HEK293 (cell line): ENCODE measurements around the gene HTR2C.
"Not testable (repeated sequence)": the region's sequence is repeated elsewhere in the genome, so short reads cannot be mapped to it uniquely, and the experiment has no call there.

Experiments
- CTCF ChIA-PET: fragments of 350-600 bp; formaldehyde crosslinking; extraction: SDS; loops from one replicate; lab custom pipeline; 2021; ENCODE audit warnings: antibody characterized with exemption; lab: Yijun Ruan, JAX
- POLR2A ChIA-PET: fragments of 300-600 bp; formaldehyde crosslinking; extraction: SDS; loops from one replicate; lab custom pipeline; 2020; ENCODE audit warnings: antibody characterized with exemption, inconsistent platforms; lab: Yijun Ruan, JAX
- H3K27ac ChIP-seq: fragments of 200-500 bp; sonication (Bioruptor generic); 2 replicates; pipeline ENCODE4 v1.5.1; 2014; ENCODE audit warnings: low read depth, low read length, control low read depth, inconsistent platforms; ENCODE audit errors: extremely low read depth
- H3K36me3 ChIP-seq, 2 experiments: fragments of 200-500 bp in 1 of 2; sonication (Bioruptor generic) in 1 of 2; 1 replicate in 1 of 2; 2 replicates in 1 of 2; pipeline ENCODE4 v1.5.1; 2014 to 2017; ENCODE audit warnings: inconsistent platforms in 2 of 2, low read length in 2 of 2; ENCODE audit not compliant: control insufficient read depth in 2 of 2, insufficient read depth in 1 of 2
- H3K4me1 ChIP-seq: fragments of 200-500 bp; sonication (Bioruptor generic); 2 replicates; pipeline ENCODE4 v1.5.1; 2014; ENCODE audit warnings: mild to moderate bottlenecking, low read length, inconsistent platforms; ENCODE audit not compliant: control insufficient read depth, insufficient read depth
- H3K4me3 ChIP-seq: 2 replicates; pipeline ENCODE4 v1.5.1; 2011; ENCODE audit warnings: low read depth, mild to moderate bottlenecking, control low read depth, low read length, moderate library complexity
- H3K9me3 ChIP-seq: fragments of 200-500 bp; sonication (Bioruptor generic); 2 replicates; pipeline ENCODE4 v1.5.1; 2014; ENCODE audit warnings: low read depth, low read length, inconsistent platforms; ENCODE audit not compliant: control insufficient read depth, insufficient read depth
- GLI2 ChIP-seq: fragments of 450-650 bp; formaldehyde crosslinking; IDR thresholded peaks from 2 replicates; pipeline ENCODE4; 2017; ENCODE audit warnings: missing biosample characterization, missing genetic modification characterization, low read depth, borderline replicate concordance
- KLF9 ChIP-seq: fragments of 450-650 bp; formaldehyde crosslinking; IDR thresholded peaks from 2 replicates; pipeline ENCODE4 v1.5.1; 2016; ENCODE audit warnings: missing biosample characterization, missing genetic modification characterization, low read depth
- MEIS1 ChIP-seq: sonication (generic); formaldehyde crosslinking; IDR thresholded peaks from 2 replicates; pipeline ENCODE4 v1.8.1; 2022; ENCODE audit warnings: missing genetic modification reagents, mild to moderate bottlenecking, borderline replicate concordance
- TCF7L2 ChIP-seq: IDR thresholded peaks from 2 replicates; pipeline ENCODE4 v1.6.1; 2011; ENCODE audit warnings: low read depth, mild to moderate bottlenecking, inconsistent platforms, low read length, moderate library complexity, borderline replicate concordance
- ZEB2 ChIP-seq: fragments of 450-650 bp; formaldehyde crosslinking; IDR thresholded peaks from 2 replicates; pipeline ENCODE4 v1.5.1; 2016; ENCODE audit warnings: missing biosample characterization, missing genetic modification characterization
- ZFHX2 ChIP-seq: fragments of 450-650 bp; formaldehyde crosslinking; conservative IDR thresholded peaks from 2 replicates; pipeline ENCODE4 v1.5.1; 2016; ENCODE audit warnings: missing biosample characterization, missing genetic modification characterization
- ZNF23 ChIP-seq: fragments of 450-650 bp; formaldehyde crosslinking; IDR thresholded peaks from 2 replicates; pipeline ENCODE4 v1.5.1; 2016; ENCODE audit warnings: missing biosample characterization, missing genetic modification characterization, borderline replicate concordance
- ZNF366 ChIP-seq: fragments of 450-650 bp; formaldehyde crosslinking; conservative IDR thresholded peaks from 2 replicates; pipeline ENCODE4 v1.5.1; 2016; ENCODE audit warnings: missing biosample characterization, missing genetic modification characterization
- ZNF521 ChIP-seq: fragments of 450-650 bp; formaldehyde crosslinking; IDR thresholded peaks from 2 replicates; pipeline ENCODE4 v1.5.1; 2017; ENCODE audit warnings: missing biosample characterization, mild to moderate bottlenecking, missing genetic modification characterization
- ZNF596 ChIP-seq: fragments of 450-650 bp; IDR thresholded peaks from 2 replicates; pipeline ENCODE4 v1.5.0; 2018; ENCODE audit warnings: missing biosample characterization, mild to moderate bottlenecking, missing genetic modification characterization, moderate library complexity
- ZNF629 ChIP-seq: fragments of 450-650 bp; formaldehyde crosslinking; IDR thresholded peaks from 2 replicates; pipeline ENCODE4 v1.5.1; 2017; ENCODE audit warnings: missing biosample characterization, missing genetic modification characterization
- ZNF660 ChIP-seq: fragments of 450-650 bp; IDR thresholded peaks from 2 replicates; pipeline ENCODE4 v1.5.1; 2018; ENCODE audit warnings: missing biosample characterization, mild to moderate bottlenecking, missing genetic modification characterization
- ZXDB ChIP-seq: fragments of 450-650 bp; formaldehyde crosslinking; IDR thresholded peaks from 2 replicates; pipeline ENCODE4 v1.5.1; 2016; ENCODE audit warnings: missing biosample characterization, missing genetic modification characterization
- TF ChIP-seq, protein P1 (sequence below): fragments of 450-650 bp; formaldehyde crosslinking; IDR thresholded peaks from 2 replicates; pipeline ENCODE4; 2016; ENCODE audit warnings: missing biosample characterization, missing genetic modification characterization
- TF ChIP-seq, protein P2 (sequence below): fragments of 450-650 bp; formaldehyde crosslinking; conservative IDR thresholded peaks from 2 replicates; pipeline ENCODE4 v1.5.1; 2016; ENCODE audit warnings: low read depth, missing biosample characterization, missing genetic modification characterization
- TF ChIP-seq, protein P3 (sequence below): fragments of 450-650 bp; formaldehyde crosslinking; IDR thresholded peaks from 2 replicates; pipeline ENCODE4 v1.5.1; 2016; ENCODE audit warnings: missing biosample characterization, missing genetic modification characterization

HTR2C gene

DNA sequence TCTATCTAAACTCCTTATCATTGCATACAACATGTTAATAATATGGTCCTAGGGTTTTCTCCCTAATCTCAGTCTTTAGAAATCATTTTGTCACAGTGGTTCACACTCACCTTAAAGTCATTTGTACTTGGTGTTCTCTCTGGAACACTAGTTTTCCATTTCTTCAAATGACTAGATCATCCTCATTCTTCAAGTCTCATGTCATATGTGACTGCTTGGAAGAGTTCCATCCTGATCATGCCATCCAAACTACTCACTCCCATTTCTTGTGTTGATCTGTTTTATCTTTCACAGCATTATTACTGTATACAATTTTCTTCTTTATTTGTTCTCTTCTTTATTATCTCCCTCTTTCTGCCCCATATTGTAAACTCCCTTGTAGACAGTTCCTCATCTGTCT lies 66.5 kb downstream of the HTR2C start (continued):
- TF ChIP-seq, protein P1, sequence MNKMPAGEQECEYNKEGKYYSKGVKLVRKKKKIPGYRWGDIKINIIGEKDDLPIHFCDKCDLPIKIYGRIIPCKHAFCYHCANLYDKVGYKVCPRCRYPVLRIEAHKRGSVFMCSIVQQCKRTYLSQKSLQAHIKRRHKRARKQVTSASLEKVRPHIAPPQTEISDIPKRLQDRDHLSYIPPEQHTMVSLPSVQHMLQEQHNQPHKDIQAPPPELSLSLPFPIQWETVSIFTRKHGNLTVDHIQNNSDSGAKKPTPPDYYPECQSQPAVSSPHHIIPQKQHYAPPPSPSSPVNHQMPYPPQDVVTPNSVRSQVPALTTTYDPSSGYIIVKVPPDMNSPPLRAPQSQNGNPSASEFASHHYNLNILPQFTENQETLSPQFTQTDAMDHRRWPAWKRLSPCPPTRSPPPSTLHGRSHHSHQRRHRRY (tag by site-specific recombination): no peak
- TF ChIP-seq ZNF596 (tag by site-specific recombination) (no peak), ZEB2 (tag by site-specific recombination) (no peak), ZNF366 (tag by site-specific recombination) (no peak)

DNA sequence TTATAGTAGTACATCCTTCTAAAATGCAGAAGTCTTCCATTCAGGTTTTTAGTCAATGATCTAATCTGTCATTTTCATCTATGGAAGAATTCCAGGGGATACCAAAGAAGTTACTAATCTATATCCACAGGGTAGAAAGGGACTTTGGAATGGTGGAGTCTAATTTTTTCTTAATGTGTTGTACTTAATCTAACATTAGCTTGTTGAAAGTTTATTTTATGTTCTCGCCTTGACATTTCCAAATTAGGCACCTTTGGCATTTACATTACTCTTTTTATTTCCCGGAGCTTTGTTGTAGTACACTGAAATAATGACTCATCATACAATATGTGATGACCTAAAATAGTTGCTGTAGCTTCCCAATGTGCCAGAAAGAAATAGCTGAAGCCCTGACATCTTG lies 91.5 kb downstream of the HTR2C start:
- CTCF ChIA-PET: no interaction called here
- no peak overlapping the region for H3K27ac ChIP-seq
- H3K9me3 ChIP-seq: no peaks in the 10 kb centered on the region
- H3K36me3 ChIP-seq: no peaks in the 10 kb centered on the region
- no peaks in the 10 kb centered on the region for H3K4me1 ChIP-seq
- H3K4me3 ChIP-seq: no peak overlapping the region
- POLR2A ChIA-PET: no interaction called here
- TF ChIP-seq ZXDB (tag by site-specific recombination) (no peak), ZNF521 (tag by site-specific recombination) (no peak), ZFHX2 (tag by site-specific recombination) (no peak), ZNF23 (no peak)
- TF ChIP-seq, protein P2, sequence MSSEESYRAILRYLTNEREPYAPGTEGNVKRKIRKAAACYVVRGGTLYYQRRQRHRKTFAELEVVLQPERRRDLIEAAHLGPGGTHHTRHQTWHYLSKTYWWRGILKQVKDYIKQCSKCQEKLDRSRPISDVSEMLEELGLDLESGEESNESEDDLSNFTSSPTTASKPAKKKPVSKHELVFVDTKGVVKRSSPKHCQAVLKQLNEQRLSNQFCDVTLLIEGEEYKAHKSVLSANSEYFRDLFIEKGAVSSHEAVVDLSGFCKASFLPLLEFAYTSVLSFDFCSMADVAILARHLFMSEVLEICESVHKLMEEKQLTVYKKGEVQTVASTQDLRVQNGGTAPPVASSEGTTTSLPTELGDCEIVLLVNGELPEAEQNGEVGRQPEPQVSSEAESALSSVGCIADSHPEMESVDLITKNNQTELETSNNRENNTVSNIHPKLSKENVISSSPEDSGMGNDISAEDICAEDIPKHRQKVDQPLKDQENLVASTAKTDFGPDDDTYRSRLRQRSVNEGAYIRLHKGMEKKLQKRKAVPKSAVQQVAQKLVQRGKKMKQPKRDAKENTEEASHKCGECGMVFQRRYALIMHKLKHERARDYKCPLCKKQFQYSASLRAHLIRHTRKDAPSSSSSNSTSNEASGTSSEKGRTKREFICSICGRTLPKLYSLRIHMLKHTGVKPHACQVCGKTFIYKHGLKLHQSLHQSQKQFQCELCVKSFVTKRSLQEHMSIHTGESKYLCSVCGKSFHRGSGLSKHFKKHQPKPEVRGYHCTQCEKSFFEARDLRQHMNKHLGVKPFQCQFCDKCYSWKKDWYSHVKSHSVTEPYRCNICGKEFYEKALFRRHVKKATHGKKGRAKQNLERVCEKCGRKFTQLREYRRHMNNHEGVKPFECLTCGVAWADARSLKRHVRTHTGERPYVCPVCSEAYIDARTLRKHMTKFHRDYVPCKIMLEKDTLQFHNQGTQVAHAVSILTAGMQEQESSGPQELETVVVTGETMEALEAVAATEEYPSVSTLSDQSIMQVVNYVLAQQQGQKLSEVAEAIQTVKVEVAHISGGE (tag by site-specific recombination): no peak

DNA sequence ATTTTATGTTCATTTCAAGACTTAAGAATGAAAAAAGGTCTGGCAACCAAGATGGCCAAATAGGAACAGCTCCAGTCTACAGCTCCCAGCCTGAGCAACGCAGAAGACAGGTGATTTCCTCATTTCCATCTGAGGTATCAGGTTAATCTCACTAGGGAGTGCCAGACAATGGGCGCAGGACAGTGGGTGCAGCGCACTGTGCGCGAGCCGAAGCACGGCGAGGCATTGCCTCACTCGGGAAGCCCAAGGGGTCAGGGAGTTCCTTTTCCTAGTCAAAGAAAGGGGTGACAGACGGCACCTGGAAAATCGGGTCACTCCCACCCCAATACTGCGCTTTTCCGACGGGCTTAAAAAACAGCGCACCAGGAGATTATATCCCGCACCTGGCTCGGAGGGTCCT lies 116.6 kb downstream of the HTR2C start:
- CTCF ChIA-PET, H3K27ac ChIP-seq, POLR2A ChIA-PET, H3K36me3 ChIP-seq, H3K9me3 ChIP-seq, H3K4me1 ChIP-seq, H3K4me3 ChIP-seq: not testable (repeated sequence)

DNA sequence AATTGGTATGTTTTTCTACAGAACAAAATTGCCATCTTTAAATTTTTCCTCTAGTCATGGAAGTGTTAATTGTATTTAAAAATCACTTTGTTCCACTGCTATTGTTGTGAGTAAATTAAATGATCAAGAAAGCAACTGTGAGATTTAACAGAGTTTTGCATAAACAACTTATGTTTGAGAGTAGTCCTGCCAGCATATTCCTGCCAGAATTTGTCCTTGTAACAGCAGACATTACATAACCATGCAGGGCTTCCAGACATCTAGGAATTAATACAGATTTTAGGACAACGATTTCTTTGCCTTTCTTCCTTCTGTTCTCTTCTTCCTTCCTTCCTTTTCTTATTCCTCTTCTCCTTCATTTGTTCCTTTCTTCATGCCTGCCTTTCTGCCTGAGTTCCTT lies 125.5 kb downstream of the HTR2C start:
- Histone ChIP-seq H3K27ac (no peak overlapping the region), H3K4me1 (no peaks in the 10 kb centered on the region), H3K4me3 (no peak overlapping the region), H3K9me3 (no peaks in the 10 kb centered on the region), H3K36me3 (no peaks in the 10 kb centered on the region)
- TF ChIP-seq ZNF629 (tag by site-specific recombination): no peak
- no peak for TF ChIP-seq KLF9 (tag by site-specific recombination)
- TF ChIP-seq TCF7L2: no peak
- TF ChIP-seq GLI2 (tag by site-specific recombination): no peak
- TF ChIP-seq, protein P3, sequence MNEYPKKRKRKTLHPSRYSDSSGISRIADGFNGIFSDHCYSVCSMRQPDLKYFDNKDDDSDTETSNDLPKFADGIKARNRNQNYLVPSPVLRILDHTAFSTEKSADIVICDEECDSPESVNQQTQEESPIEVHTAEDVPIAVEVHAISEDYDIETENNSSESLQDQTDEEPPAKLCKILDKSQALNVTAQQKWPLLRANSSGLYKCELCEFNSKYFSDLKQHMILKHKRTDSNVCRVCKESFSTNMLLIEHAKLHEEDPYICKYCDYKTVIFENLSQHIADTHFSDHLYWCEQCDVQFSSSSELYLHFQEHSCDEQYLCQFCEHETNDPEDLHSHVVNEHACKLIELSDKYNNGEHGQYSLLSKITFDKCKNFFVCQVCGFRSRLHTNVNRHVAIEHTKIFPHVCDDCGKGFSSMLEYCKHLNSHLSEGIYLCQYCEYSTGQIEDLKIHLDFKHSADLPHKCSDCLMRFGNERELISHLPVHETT (tag by site-specific recombination): no peak
- TF ChIP-seq, protein P1 (tag by site-specific recombination): no peak
- TF ChIP-seq ZNF660: no peak
- no peak for TF ChIP-seq MEIS1 (CRISPR knock-in tag)
- ChIA-PET POLR2A (no interaction called here), CTCF (no interaction called here)
